HG02763 (cell line): ENCODE measurements around the gene ERLIN1.
"Not testable (repeated sequence)": the region's sequence is repeated elsewhere in the genome, so short reads cannot be mapped to it uniquely, and the experiment has no call there.

Experiments used
- ATAC-seq: cut with Tn5 transposase; IDR thresholded peaks from one replicate; pipeline ENCODE4 v1.9.1; 2021; ENCODE audit warnings: mild to moderate bottlenecking, moderate library complexity; ENCODE audit not compliant: unreplicated experiment

ERLIN1 gene

GRCh38 chr10:100138921-100139496 lies 46.8 kb downstream of the ERLIN1 start:
- no peak for ATAC-seq

DNA sequence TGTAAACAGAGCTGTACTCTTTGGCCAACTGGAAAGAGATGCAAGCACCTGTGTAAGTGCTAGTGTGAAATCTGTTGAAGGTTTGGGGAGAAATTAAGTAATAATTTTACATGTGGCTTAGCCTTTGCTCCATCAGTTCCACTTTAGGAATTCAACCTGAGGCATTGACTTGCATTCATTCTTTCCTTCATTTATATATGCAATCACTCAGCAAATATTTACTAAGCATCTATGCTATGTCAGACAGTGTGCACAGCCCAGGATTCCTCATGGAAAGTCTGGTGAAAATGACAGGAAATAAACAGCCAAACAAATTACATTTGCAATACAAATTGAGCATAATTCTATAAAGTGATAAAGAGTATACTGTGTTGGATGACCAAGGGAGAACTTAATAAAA lies 50.3 kb downstream of the ERLIN1 start:
- no peak for ATAC-seq

DNA sequence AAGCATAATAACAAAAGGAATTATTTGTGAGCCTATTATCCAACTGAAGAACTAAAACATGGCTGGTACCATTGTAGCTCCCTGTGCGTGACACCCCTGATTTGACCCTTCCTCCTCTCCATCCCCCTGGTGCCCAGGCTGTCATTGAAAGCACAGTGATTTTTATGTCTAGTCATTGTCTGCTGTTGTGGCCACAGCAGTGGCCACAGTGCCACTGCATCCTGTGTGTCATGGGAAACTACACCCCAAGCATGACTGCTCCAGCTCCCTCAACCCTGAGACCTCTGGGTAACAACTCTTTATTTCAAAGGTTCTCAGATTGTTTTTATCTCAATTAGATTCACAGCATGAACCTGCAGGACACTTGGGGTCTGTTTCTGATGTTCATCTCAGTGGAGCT lies 52.0 kb downstream of the ERLIN1 start:
- no peak for ATAC-seq

DNA sequence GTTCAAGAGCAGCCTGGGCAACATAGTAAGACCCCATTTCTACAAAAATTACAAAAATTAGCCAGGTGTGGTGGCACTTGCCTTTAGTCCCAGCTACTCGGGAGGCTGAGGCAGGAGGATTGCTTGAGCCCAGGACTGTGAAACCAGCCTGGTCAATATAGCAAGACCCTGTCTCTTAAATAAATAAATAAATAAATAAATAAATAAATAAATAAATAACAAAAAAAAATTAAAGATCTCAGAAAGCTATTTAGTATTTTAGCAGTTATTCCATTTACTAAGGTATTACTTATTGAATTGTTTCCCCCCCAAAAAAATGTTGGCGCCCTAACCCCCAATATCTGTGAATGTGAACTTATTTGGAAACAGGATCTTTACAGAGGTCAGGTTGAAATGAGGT lies 53.4 kb downstream of the ERLIN1 start:
- ATAC-seq = no peak

DNA sequence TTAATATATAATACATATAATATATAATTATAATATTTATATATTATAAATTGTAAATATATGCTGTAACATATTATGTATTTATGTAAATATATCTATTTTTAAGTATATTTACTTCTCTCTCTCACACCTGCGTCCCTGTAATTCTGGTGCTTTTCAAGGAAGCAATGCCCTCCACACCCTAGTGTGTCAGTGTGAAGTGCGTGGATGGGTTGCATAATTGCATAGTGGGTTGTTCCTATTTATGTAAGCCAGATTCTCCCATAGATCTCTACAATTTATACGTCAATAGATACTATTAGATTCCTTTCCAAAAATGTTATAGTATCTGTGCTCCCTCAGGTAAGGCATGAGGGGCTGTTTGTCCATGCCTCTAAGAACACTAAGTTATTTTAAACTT lies 54.3 kb downstream of the ERLIN1 start:
- no peak for ATAC-seq

DNA sequence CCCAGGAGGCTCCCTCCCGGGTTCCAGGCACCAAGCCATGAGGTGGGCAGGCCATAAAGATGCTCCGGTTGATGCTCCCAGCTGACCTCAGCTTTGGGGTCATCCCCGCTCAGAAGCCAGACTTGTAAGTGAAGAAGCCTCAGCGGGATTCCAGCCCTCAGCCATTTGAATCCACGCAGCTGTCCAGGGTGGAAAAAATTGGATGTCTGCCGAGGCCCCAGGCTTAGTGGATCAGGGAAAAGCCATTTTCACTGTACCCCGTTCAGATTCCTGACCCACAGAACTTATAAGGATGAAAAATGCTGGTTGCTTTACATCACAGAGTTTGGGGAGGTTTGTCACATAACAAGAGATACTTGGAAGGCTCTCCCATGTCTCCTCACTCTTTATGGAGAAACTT lies 55.0 kb downstream of the ERLIN1 start:
- no peak for ATAC-seq

DNA sequence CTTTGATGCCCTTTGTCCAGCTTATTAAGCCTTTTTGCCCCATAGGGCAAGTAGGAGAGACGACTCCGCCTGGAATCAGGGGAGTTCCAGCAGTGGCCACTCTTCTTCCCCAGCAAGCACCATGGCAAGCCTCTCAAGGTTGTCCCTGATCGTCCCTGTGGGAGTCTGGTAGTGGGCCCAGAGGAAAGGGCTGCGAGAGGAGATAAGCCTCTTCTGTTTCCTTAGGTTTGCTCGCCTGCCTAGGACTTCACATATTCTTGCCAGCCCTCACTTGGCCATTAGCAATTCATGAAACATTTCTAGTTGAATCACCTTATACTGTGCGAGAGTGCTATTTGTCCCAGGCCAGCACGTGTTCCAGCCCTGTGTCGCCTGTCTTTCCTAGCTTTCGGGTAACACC lies 56.4 kb downstream of the ERLIN1 start:
- ATAC-seq = no peak

- ATAC-seq = no peak
Measured at GRCh38 chr10:100128951-100129350, 56.9 kb downstream of the ERLIN1 start.

DNA sequence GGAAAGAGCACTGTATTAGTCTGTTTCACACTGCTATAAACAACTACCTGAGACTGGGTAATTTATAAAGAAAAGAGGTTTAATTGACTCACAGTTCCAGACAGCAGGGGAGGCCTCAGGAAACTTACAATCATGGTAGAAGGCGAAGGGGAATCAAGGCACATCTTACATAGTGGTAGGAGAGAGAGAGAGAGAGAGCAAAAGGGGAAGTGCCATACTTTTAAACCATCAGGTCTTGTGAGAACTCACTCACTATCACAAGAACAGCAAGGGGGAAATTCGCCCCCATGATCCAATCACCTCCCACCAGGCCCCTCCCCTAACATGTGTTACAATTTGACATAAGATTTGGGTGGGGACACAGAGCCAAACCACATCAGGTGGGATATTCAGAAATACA lies 60.5 kb downstream of the ERLIN1 start:
- ATAC-seq = not testable (repeated sequence)

DNA sequence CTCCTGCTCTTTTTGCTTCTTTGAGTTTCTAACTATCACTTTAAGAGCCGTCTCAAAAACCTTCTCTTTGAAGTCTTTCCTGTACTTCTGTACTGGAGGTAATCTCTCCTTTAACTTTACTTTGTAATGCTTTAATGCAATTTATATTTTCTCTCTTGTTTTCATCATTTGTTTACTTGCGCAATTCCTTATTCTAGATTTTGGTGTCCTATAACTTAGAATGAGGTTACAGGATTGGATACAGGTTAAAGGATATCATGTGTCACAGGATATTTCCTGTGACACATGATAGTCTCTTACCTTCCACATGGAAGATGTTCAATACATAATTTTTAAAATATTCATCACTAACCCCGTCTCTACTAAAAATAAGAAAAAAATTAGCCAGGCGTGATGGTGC lies 61.7 kb downstream of the ERLIN1 start:
- ATAC-seq = no peak

GRCh38 chr10:100122780-100123179 lies 63.0 kb downstream of the ERLIN1 start:
- no peak for ATAC-seq

- ATAC-seq = no peak
Measured at GRCh38 chr10:100120550-100120949, 65.3 kb downstream of the ERLIN1 start.

DNA sequence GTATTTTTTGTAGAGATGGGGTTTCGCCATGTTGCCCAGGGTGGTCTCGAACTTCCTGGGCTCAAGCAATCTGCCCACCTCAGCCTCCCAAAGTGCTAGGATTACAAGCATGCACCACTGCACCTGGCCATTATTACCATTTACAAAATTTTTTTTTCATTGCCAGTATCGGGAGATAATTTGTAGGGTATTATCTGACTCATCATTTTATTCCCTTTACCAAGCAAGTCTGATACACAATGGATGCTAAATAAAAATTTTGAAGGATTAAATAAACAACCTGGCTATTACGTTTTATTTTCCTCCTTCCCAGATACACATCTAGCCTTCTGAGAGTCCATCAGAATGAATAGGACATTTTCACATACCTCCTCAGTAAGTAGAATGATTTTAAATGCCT lies 66.1 kb downstream of the ERLIN1 start:
- ATAC-seq = no peak

GRCh38 chr10:100114976-100115770 lies 70.7 kb downstream of the ERLIN1 start:
- ATAC-seq = no peak

DNA sequence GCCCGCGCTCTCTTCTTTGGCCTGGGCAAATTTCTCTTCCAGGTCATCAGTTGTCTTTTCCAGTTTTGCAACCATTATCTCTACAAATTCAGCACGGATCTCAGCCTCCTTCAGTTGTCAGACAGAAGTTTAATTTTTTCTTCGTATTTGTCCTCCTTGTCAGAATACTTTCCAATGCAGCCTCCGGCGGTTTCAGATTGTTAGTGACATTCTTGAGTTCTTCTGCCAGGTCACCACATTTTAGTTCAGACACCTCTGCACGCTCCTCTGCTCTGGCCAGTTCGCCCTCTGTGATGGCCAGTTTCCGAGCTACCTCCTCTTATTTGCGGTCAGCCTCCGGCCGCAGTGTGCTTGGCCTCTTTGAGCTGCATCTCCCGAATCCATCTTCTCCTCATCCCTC lies 71.4 kb downstream of the ERLIN1 start:
- no peak for ATAC-seq

DNA sequence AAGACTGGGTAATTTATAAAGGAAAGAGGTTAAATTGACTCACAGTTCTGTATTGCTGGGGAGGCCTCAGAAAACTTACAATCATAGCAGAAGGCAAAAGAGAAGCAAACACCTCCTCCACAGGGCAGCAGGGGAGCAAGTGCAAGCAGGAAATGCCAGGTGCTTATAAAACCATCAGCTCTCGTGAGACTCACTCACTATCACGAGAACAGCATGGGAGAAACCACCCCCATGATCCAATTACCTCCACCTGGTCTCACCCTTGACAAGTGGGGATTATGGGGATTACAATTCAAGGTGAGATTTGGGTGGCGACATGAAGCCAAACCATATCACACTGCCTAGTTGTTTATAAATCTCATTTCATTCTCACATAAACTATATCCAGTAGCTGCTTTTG lies 76.2 kb downstream of the ERLIN1 start:
- no peak for ATAC-seq

DNA sequence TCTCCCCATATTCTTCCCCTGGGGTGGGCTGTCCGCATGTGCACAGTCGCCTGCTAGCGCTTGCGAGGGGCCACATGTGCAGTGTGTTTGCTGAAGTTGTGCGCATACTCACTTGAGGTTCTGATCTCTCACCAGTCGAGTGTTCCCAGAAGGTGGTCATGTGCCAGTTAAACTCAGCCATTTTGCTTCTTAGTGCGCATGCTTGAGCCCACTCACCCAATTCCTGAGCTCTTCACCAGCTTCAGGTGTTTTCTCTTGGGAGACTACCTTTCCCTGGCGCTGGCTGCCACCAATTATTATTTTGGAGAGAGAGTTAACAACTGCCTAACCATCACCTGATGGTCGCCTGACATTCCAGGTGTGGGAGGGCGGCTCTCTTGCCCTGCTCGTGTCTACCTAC lies 79.0 kb downstream of the ERLIN1 start:
- no peak for ATAC-seq

GRCh38 chr10:100104300-100104699 lies 81.5 kb downstream of the ERLIN1 start:
- ATAC-seq = no peak

DNA sequence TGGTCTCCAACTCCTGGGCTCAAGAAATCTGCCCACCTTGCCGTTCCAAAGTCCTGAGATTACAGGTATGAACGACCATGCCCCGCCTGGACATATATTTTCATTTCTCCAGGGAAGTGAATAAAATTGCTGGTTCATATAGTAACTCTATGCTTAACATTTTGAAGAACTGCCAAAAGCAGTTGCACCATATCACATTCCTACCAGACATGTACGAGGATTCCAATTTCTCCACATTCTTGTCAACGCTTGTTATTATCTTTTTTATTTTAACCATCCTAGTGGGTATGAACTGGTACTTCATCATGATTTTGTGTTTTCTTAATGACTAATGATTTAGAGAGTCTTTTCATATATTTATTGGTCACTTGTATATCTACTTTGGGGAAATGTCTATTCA lies 82.2 kb downstream of the ERLIN1 start:
- no peak for ATAC-seq

DNA sequence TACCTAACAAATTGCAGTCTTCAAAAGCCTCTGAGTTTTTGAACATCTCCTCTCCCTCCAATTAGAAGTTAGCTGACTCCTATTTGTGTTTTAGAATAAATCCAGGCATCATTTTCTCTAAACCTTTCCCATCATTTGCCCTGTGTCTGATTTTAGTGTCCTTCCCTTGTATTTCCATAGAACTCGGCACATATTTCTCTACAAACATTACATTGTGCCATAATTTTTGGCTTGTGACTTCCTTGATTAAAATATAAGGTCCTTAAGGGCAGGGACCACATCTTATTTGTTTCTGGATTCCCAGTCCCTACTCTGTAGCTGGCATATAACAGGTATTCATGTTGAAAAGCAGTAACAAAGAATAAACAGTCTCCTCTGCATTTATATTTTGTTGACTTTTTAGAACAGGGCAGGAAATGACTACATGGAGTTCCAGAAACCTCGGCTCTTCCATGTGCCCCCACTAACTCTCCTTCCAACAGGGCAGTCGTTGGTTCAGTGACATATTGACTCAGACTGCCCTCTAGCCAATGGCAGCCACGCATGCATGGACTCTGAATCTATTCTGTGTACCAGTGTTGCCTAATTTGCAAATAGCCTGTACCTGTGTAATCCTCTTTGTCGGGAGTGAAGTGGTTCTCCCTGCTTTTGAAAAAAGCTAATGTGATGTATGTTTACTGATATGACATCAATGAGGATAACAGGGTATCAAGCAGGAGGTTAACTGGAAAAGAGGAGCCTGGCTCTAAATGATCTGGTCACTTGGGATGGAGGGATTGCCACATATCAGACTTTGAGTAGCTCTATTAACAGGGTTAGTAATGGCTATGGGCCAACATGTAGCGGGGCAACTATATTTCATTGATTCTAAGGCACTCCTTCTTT lies 84.4 kb downstream of the ERLIN1 start:
- no peak for ATAC-seq

DNA sequence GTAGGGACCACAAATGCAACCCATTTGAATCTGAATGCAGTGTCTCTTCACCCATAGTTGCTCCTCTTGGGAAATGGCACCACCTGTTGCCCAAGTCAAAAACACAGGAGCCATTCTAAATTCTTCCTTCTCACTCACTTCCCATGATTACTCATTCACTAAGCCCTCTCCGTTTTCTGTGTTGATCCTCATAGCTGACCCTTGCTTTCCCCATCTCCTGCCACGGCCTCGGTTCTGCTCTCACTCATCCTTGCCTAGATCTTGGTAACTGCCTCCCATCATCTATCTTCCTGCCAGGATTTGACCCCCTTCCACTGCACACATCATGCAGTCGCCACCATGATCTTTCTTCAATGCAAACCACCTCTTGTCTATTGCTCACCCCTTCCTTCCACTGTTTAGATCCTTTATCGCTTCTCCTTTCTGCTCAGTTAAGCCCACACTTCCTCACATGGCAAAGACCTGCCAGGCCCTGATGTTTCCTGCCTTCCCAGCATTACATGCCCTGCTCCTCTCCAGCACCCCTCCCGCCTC lies 85.1 kb downstream of the ERLIN1 start:
- ATAC-seq = no peak
